ENCODE results near the gene CUEDC1.

DNA sequence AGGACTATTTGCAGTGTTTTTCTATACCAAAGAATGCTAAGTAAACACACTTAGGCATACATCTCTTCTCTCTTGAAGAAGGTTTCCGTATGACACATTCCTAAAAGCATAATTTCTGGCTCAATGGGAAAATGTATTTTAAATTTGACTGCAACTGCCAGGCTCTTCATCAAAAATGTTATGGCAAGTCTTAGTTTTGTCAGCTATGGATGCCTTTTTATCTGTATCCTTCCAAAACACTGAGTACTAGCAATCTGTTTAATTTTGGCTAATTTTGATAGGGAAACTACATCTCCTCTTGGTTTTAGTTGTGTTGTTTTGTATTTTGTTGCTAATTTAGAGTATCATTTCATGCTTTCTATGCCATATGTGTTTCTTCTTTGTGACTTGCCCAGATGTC is 140.8 kb downstream of the CUEDC1 start:
- TF ChIP-seq, protein P1, sequence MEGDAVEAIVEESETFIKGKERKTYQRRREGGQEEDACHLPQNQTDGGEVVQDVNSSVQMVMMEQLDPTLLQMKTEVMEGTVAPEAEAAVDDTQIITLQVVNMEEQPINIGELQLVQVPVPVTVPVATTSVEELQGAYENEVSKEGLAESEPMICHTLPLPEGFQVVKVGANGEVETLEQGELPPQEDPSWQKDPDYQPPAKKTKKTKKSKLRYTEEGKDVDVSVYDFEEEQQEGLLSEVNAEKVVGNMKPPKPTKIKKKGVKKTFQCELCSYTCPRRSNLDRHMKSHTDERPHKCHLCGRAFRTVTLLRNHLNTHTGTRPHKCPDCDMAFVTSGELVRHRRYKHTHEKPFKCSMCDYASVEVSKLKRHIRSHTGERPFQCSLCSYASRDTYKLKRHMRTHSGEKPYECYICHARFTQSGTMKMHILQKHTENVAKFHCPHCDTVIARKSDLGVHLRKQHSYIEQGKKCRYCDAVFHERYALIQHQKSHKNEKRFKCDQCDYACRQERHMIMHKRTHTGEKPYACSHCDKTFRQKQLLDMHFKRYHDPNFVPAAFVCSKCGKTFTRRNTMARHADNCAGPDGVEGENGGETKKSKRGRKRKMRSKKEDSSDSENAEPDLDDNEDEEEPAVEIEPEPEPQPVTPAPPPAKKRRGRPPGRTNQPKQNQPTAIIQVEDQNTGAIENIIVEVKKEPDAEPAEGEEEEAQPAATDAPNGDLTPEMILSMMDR (IDR thresholded peaks at IDR 0.05), result no peak
- no peak for TF ChIP-seq POLR2A (IDR thresholded peaks at IDR 0.05)
- TF ChIP-seq POLR2AphosphoS5 (IDR thresholded peaks at IDR 0.05), result no peak
